Activated CD8-positive, alpha-beta memory T cell treated with anti-CD3 and anti-CD28 coated beads, Interleukin-2, amount 50 U/mL, for 1 hour (primary cell): ENCODE results near the gene ZNF236.
A peak's percentile ranks its signal among the peaks of the same experiment; 100 is the strongest.
"Not testable (repeated sequence)": the region's sequence is repeated elsewhere in the genome, so short reads cannot be mapped to it uniquely, and the experiment has no call there.

Source experiments
- DNase-seq: peaks from one replicate; pipeline ENCODE4 v3.0.0-alpha.2; 2020; ENCODE audit errors: extremely low read depth

The ZNF236 gene

DNA sequence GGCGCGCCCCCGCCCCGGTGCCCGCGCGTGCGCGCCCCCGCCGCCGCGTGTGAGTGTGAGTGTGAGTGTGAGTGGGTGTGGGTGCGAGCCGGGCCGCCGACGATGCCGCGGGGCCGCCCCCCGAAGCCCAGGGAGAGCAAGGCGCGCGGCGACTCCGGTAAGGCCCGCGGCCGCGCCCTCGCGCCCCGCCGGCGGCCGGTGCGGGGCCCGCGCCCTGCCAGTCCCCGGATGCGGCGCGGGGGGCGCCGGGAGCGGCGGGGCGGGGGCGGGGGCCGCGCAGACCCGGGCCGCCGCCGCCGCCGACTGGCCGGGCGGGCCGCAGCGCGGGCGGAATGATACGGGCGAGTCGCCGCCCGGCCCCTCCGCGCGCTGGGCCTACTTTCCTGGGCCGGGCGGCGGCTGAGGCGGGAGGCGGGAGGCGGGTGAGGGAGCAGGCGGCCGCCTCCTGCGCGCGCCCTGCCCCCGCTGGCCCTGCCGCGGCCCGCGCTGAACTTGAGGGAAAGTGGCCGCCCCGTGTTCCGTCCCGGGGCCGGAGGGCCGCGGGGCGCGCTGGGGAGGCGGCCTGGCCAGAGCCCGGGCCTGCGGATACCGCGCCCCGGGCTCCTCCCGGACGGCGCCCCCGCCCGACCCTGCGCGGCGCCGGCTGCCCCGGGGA is at the start of gene ZNF236:
ZNF236 (plus strand) TSS at position 52 of the 655 bp plus-strand sequence; CDS start at position 103, 51 bp downstream.
- no peak for DNase-seq

DNA sequence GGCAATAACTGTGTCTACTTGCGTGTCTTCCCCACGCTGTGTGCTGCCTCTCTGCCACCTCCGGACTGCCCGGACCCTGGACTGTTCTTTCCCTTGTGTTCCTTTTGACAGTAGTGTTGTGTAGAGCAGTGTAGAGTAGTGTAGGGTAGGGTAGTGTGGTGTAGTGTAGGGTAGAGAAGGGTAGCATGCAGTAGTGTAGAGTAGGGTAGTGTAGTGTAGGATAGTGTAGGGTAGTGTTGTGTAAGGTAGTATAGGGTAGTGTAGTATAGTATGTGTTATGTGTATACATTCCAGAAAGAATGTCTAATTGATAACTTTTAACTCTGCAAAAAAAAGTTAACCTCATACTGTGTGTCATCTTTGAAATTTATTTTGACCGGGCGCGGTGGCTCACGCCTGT is 49.7 kb upstream of the ZNF236 start:
- no peak for DNase-seq

DNA sequence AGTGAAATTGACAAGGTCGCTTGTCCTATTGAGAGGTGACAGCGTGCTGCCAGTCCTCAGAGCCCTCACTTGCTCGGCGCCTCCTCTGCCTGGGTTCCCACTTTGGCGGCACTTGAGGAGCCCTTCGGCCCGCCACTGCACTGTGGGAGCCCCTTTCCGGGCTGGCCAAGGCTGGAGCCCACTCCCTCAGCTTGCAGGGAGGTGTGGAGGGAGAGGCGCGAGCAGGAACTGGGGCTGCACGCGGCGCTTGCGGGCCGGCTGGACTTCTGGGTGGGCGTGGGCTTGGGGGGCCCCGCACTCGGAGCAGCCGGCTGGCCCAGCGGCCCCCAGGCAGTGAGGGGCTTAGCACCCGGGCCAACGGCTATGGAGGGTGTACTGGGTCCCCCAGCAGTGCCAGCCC is 45.3 kb upstream of the ZNF236 start:
- DNase-seq, result not testable (repeated sequence)

DNA sequence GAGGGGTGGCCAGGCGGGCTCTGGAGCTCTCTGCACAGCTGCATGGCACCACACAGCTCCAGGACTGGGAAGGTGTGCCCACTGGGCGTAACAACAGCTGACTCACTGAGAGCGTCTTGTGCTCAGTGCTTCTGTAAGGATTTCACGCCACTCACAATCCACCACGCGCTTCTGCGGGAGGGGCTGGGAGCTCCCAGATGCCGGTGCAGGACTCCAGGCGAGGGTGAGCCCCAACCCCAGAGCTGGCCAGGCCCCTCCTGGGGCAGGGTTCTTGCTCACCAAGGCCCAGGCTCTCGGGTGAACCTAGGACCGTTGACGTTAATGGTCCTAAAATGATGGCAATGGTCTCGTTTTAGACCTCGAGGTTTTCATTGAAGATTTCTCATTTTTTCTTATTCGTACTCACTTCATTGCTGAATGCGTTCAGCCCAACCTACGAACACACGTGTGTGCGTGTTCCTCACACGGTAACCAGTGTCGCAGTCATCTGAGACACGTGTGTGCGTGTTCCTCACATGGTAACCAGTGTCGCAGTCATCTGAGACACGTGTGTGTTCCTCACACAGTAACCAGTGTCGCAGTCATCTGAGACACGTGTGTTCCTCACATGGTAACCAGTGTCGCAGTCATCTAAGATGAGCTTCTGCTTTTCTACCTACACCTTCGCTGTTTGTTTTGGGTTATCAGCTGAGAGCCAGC is 38.4 kb upstream of the ZNF236 start:
- DNase-seq, result no peak

DNA sequence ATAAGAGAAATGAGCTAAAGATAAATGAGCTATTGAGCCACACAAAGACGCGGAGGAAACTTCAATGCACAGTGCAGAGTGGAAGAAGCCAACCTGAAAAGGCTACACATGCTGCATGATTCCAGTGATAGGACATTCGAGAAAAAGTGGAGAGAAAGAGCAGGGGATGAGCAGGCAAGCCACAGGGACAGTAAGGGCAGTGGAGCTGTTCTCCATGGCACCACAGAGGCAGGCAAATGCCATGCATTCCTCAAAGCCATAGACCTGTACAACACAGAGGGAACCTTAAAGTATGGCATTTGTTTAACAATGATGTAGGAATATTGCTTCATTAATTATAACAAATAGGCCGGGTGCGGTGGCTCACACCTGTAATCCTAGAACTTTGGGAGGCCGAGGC is 36.5 kb upstream of the ZNF236 start:
- no peak for DNase-seq

DNA sequence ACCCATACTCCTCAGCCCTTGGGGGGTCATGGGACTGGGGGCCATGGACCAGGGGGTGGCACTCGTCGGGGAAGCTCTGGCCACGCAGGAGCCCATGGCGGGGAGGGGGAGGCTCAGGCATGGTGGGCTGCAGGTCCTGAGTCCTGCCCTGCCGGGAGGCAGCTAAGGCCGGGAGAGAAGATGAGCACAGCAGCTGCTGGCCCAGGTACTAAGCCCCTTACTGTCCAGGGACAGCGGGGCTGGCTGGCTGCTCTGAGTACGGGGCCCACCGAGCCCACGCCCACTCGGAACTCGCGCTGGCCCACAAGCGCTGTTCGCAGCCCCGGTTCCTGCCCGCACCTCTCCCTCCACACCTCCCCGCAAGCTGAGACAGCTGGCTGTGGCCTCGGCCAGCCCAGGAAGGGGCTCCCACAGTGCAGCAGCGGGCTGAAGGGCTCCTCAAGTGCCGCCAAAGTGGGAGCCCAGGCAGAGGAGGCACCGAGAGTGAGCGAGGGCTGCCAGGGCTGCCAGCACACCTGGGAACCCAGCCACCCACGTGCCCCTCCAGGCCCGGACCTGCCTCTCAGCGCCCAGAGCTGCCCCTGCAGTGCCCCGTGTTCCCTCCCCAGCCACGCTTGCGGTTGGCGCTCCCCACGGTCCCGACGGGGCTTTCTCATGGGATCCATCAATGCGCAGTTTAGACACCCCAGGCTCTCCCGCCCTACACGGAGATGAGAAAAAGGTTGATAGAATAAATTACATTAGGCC is 33.6 kb upstream of the ZNF236 start:
- no peak for DNase-seq

DNA sequence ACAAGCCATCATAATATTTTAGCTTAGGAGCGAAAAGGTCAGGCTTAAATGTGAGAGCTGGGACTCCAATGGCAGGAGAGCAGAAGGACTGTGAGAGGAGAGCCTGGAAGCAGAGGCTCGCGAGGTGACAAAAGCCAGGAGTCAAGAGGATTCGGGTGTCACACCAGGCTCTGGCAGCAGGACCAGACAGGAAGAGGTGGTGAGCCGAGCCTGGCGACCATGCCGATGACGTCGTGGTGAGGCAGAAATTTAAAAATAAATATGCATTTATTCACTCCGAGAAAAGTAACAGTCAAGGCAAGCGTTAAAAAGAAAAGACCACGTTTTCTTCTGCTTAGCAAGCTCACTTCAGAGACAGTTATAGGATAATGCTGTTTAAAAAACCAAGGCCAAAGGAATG is 31.3 kb upstream of the ZNF236 start:
- no peak for DNase-seq

DNA sequence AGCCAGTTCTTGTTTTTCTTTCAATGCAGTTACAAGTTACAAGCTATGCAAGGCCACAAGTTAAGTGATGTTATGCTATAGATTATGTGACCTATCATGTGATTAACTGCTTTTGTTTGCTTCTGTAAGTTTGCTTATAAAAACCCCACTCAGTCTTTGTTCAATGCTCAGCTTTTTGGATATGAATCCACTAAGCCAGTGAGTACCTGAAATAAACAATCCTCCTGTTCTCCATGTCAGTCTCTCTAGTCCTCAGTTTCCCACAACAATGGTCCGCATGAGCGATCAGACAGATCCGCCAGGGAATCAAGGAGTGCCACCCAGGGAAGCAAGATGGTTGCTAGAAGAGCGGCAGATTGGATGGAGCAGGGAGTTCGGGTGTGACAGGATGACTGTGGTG is 30.7 kb upstream of the ZNF236 start:
- DNase-seq, result no peak

DNA sequence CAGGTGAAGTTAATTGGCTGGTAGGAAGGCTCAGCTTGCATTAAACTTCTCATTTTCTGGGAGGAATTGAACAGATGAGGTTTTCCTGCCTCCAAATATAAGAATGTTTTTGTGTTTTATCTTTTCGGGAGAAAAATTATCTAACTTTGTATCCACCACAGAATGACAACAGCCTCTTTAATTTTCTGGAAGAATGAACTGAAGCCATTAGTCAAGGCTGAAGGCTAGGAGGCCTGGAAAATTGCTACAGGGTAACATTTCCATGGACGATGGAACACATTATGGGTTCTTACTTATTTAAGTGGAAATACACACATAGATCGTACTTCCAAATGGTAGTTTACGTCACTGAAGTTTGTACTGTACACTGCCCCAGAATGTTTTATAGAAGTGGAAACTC is 28.0 kb upstream of the ZNF236 start:
- no peak for DNase-seq

DNA sequence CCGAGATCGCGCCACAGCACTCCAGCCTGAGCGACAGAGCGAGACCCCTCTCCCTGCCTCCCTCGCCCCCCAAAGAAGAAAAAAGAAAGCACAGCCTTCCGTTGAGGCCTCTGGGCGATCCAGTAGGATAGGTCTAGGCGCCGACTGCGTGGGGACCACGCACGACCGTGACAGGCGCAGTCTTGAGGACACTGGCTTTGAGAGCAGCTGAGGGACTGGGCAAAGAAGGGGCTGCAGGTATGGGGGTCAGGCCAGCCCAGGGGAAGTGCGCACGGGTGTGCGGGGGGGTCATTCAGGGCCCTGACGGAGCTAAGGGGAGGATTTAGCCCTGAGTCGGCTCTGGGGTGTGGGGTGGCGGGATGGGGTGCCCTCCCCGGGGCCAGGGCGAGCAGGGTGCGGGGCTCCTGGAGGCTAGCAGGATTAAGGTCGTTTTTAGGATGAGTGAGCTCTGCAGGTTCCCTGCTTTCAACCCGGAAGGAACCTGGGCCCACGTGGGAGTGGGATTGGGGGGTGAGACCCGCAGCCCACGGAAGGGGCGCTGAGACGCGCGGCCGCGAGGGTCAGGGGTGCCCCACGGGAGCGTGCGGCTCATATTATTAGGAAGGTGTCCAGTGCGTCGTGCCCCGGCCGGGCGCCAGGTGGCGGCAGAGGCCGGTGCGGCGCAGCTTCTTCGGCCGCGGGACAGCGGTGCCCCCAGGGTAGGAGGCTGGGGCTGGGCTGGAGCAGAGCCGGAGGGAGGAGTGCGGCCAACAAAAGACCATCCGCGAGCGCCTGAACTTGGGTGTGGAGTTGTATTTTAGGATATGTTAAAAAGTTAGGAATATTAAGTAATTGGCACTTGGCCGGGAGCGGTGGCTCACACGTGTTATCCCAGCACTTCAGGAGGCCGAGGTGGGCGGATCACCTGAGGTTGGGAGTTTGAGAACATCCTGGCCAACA is 20.5 kb upstream of the ZNF236 start:
- DNase-seq, result no peak

DNA sequence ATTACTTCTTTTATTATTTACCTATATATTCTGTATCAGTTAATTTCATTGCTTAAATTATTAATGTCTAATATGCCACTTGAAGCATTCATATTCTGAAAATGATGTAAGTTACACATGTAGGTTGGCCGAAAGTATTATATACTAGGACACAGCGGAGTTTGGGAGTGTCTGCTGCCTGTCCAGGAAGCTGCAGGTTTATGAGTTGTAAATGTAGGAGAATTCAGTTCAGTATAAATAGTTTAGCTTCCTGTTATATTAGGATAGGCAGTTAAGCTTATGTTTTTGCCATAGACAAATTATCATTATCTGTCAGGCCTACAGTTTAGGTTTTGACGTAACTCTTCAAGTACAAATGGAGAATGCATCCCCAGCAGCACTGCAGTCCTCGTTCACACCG is 18.9 kb upstream of the ZNF236 start:
- no peak for DNase-seq

DNA sequence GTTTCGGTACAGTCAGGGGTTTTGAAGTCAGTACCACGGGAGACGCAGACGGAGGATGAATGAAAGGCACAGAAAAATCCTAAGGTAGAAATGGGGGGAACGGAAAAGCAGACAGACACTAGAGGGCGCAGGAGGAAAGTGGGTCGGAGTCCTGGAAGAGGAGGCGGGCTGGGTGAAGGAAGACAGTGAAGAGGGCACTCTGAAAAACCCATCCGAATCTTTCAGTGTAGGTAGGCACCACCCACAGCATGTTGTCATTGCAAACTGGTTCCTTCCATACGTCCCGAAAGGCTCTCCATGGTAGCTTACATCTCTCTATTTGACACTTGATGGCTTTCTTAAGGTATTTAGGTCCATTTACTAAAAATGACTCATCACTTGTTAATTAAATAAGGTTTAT is 18.5 kb upstream of the ZNF236 start:
- DNase-seq, result peak; percentile 53

DNA sequence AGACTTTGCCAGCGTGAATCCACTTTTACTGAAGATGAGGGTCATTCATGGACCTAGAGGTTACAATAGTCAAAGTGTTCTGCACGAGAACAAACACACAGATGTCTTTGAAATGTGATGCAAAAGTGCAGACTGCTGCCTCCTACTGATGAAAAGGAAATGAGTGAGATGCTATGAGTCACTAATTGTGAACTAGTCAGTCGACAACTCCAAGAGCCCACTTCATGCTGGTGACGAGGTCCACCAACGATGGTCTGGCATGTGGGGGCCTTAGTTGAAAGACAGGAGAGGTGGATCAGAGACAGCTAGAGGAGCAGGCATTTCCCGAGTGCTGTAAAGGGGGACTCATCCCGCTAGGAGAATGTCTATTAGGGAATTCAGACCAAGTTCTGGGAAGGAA is 17.1 kb upstream of the ZNF236 start:
- no peak for DNase-seq

DNA sequence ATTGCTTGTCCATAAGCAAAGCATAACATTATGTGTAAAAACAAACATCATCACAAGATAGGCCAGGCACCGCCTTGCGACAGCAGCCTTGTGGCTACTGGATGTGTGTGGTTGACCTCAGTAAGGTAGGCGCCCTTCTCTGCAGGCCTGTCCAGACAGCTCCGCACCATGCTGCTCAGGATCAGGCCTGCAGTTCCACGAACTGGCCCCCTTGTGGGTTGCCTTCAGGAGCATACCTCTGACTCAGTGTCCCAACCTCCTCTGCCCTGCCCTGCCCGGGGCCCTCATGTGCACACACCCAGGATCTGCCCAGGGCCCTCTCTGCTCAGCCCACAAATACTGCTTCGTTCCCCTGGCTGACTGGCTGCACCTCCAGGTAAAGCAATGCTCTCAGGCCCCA is 16.1 kb upstream of the ZNF236 start:
- DNase-seq, result no peak

DNA sequence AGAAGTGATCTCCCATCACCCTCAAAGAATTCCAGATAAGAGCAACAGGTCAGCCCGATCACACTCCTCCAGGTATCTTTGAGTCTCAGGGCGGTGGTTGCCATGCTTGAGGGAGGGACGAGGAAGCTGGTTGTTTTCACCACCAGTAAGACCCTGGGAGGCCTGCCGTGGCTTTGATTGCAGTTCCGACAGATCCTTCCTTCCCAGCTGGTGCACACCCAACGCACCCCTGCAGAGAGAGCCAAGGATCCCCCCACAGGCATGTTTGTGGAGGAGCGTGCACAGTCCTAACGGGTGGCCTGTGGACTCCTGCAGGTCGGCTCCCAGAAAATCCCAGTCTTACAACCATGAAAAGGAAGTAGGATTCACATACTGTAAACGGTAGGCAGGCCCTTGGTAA is 13.8 kb upstream of the ZNF236 start:
- DNase-seq, result no peak

DNA sequence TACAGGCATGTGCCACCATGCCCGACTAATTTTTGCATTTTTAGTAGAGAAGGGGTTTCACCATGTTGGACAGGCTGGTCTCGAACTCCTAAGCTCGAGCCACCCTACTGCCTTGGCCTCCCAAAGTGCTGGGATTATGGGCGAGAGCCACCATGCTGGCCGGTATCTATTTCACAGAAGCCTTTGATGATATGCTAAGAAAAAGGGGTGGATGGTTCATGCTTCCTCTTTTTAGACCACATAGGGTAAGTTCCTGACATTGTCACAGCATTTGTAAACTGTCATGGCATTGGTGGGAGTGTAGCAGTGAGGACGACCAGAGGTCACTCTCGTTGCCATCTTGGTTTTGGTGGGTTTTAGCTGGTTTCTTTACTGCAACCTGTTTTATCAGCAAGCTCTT is 10.8 kb upstream of the ZNF236 start:
- DNase-seq, result not testable (repeated sequence)

DNA sequence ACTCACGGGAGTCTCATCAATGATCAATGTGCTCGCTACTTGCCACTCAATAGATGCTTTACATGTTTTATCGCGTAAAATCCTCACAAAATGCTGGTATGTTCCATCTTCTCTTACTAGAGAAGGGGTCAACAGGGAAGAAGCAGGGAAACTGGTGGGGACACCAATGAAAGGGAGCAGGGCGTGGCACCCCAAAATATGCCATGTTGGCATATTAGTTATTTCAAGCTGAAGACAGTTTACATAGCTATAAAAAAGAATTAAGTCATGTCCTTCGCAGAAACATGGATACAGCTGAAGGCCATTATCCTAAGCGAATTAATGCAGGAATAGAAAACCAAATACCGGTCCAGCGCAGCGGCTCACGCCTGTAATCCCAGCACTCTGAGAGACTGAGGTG is 8.1 kb upstream of the ZNF236 start:
- no peak for DNase-seq

DNA sequence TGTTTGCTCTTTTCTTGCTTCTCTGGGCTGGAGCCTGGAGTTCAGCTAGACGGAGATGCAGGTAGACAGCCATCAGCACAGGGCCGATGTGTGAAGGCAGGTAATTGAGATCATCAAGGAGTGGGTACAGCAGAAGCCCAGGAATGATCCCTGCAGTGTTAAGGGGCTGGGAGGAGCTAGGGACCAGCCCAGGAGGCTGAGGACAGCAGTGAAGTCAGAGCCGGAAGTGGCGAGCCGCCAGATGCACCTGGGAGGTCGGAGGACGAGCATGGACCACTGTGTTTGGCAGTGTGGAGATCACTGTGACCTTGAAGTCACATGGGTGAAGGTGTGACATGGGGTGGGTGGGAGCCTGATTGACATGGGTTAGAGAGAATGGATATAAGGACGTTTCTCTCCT is 6.2 kb upstream of the ZNF236 start:
- no peak for DNase-seq

DNA sequence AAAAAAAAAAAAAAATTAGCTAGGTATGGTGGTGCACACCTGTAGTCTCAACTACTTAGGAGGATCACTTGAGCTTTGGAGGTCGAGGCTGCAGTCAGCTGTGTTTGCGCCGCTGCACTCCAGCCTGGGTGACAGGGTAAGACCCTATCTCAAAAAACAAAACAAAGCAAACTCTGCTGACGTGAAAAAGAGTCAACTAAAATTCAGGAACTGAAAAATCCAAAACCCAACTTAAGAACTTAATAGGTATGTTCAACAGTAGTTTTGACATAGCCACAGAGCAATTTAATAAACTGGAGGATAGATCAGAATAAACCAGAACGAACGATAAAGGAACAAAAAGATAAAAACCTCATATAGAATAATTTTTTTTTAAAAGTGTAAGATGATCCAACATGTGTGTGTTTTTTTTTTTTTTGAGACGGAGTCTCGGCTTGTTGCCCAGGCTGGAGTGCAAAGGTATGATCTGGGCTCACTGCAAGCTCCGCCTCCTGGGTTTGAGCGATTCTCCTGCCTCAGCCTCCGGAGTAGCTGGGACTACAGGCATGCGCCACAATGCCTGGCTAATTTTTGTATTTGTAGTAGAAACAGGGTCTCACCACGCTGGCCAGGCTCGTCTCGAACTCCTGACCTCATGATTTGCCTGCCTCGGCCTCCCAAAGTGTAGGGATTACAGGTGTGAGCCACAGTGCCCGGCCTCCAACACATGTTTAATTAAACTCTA is 4.3 kb upstream of the ZNF236 start:
- no peak for DNase-seq

DNA sequence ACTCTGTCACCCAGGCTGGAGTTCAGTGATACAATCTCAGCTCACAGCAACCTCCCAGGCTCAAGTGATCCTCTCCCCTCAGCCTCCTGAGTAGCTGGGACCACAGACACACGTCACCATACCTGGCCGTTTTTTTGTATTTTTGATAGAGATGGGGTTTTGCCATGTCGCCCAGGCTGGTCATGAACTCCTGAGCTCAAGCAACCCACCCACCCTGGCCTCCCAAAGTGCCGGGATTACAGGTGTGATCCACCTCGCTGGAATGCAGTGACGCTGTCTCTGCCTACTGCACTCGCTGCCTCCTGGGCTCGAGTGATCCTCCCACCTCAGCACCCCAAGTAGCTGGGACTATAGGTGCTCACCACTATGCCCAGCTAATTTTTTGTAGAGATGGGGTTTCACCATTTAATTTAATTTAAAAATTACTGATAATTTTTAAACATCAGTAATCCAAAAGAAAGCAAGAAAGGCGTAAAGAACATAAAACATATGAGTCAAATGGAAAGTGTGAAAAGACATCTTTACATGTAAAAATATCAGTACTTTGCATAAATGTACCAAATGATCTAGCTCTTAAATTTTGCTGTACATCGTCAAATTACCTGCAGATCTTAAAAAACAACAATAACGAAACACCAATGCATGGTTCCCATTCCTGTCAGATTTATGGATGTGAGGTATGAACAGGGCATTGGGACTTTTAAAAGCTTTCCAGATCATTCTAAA is 2.8 kb upstream of the ZNF236 start:
- no peak for DNase-seq
